A673 (cell line): ENCODE results near the gene COQ10B. TPM values are rescaled to one million over a fixed set of nuclear protein-coding genes. Genes with fewer than 3 reads are reported as not detected.

Experiments used
- BruUV-seq: library from RNA; stranded (reverse); fragments of 400-500 nt; replicated peaks from 2 replicates; lab custom pipeline; 2021; lab: Mats Ljungman, UMichigan
- CTCF ChIA-PET: fragments of 300-600 bp; sonication (Branson Sonifier 250); formaldehyde crosslinking; loops from one replicate; lab custom pipeline; 2022; ENCODE audit warnings: antibody characterized with exemption; lab: Charles Lee
- POLR2A ChIA-PET: fragments of 300-600 bp; sonication (Branson Sonifier 250); formaldehyde crosslinking; loops from one replicate; lab custom pipeline; 2022; ENCODE audit warnings: antibody characterized with exemption; ENCODE audit not compliant: low non-redundant PET; lab: Charles Lee
- DNase-seq: peaks from one replicate; pipeline ENCODE4 v3.0.0-alpha.2; 2015; ENCODE audit warnings: low spot score
- H3K27ac ChIP-seq: fragments of 200-600 bp; sonication (generic); 2 replicates; pipeline ENCODE4 v1.5.1; 2016; ENCODE audit warnings: mixed run types, low read depth, mild to moderate bottlenecking, mixed read lengths, antibody characterized with exemption, low read length; ENCODE audit not compliant: poor library complexity, severe bottlenecking
- H3K27me3 ChIP-seq: fragments of 200-600 bp; sonication (generic); replicated peaks from 2 replicates; pipeline ENCODE4 v1.6.1; 2017; ENCODE audit warnings: mixed run types, low read depth, mild to moderate bottlenecking, mixed read lengths, antibody characterized with exemption, low read length; ENCODE audit not compliant: insufficient read depth, poor library complexity
- H3K36me3 ChIP-seq: fragments of 200-600 bp; sonication (generic); 2 replicates; pipeline ENCODE4 v1.6.1; 2016; ENCODE audit warnings: mixed run types, mild to moderate bottlenecking, mixed read lengths, antibody characterized with exemption, low read length; ENCODE audit not compliant: insufficient read depth, poor library complexity, severe bottlenecking
- H3K4me1 ChIP-seq: fragments of 200-600 bp; sonication (generic); 2 replicates; pipeline ENCODE4 v1.6.1; 2017; ENCODE audit warnings: mixed run types, mild to moderate bottlenecking, mixed read lengths, antibody characterized with exemption, low read length; ENCODE audit not compliant: insufficient read depth, poor library complexity, severe bottlenecking
- H3K4me3 ChIP-seq: fragments of 200-600 bp; sonication (generic); 2 replicates; pipeline ENCODE4 v1.5.1; 2016; ENCODE audit warnings: low read depth, mixed run types, mild to moderate bottlenecking, mixed read lengths, low read length; ENCODE audit not compliant: poor library complexity, severe bottlenecking
- H3K9me3 ChIP-seq: fragments of 200-600 bp; sonication (generic); 2 replicates; pipeline ENCODE4 v1.6.1; 2016; ENCODE audit warnings: mixed run types, low read depth, mild to moderate bottlenecking, mixed read lengths, antibody characterized with exemption, low read length; ENCODE audit not compliant: poor library complexity, severe bottlenecking
- CTCF ChIP-seq: fragments of 300-800, 200-600 bp; sonication (generic); conservative IDR thresholded peaks from 2 replicates; pipeline ENCODE4 v1.5.1; 2017; ENCODE audit warnings: low read depth, mild to moderate bottlenecking, antibody characterized with exemption, low read length, moderate library complexity, mixed read lengths
- EZH2 ChIP-seq: fragments of 200-600 bp; sonication (generic); IDR thresholded peaks from 2 replicates; pipeline ENCODE4 v1.6.1; 2017; ENCODE audit warnings: borderline replicate concordance, low read depth, mild to moderate bottlenecking, mixed read lengths, antibody characterized with exemption, low read length; ENCODE audit not compliant: poor library complexity, severe bottlenecking
- intact Hi-C: fragments of 100-400 bp; cut with micrococcal nuclease; formaldehyde crosslinking; loops from one replicate; pipeline ENCODE4 v1.10.0; 2022; ENCODE audit not compliant: unreplicated experiment
- total RNA-seq: library from RNA; stranded (reverse); gene quantifications from 2 replicates; pipeline ENCODE4 v1.2.3, GENCODE V29; 2021

Gene COQ10B
- total RNA-seq, 1 experiment from 2014 or later: 17.1 TPM

- Histone ChIP-seq H3K27ac (no peak overlapping the region), H3K9me3 (no peaks in the 10 kb centered on the region), H3K27me3 (no peaks in the 10 kb centered on the region), H3K4me3 (no peak overlapping the region), H3K36me3 (peaks cover 18% of the 10 kb centered on the region), H3K4me1 (no peaks in the 10 kb centered on the region)
- no peak for DNase-seq
- ChIA-PET POLR2A (no interaction called here), CTCF (no interaction called here)
- intact Hi-C loops: no loop called here
- TF ChIP-seq EZH2 (no peak), CTCF (no peak)
- BruUV-seq: no TSS peak
These were observed 7.7 kb downstream of the COQ10B start for GRCh38 chr2:197461057-197461456.

GRCh38 chr2:197464175-197464574 lies 10.8 kb downstream of the COQ10B start:
- no TSS peak for BruUV-seq
- intact Hi-C loops: no loop called here
- Histone ChIP-seq H3K9me3 (no peaks in the 10 kb centered on the region), H3K4me3 (no peak overlapping the region), H3K27ac (no peak overlapping the region), H3K4me1 (no peaks in the 10 kb centered on the region), H3K27me3 (no peaks in the 10 kb centered on the region), H3K36me3 (peaks cover 18% of the 10 kb centered on the region)
- no peak for DNase-seq
- ChIA-PET CTCF (no interaction called here), POLR2A (no interaction called here)
- TF ChIP-seq EZH2 (no peak), CTCF (no peak)

- Histone ChIP-seq H3K27me3 (no peaks in the 10 kb centered on the region), H3K27ac (no peak overlapping the region), H3K36me3 (peaks cover 16% of the 10 kb centered on the region), H3K4me1 (no peaks in the 10 kb centered on the region), H3K4me3 (no peak overlapping the region), H3K9me3 (no peaks in the 10 kb centered on the region)
- intact Hi-C loops: no loop called here
- TF ChIP-seq CTCF: no peak
- TF ChIP-seq EZH2: no peak
- DNase-seq: no peak
- POLR2A ChIA-PET: no interaction called here
- BruUV-seq: no TSS peak
- CTCF ChIA-PET: no interaction called here
These were observed 18.8 kb downstream of the COQ10B start for GRCh38 chr2:197472166-197472565.
